GM12878 (cell line): ENCODE measurements around the gene FOS. TPM values are rescaled to one million over a fixed set of nuclear protein-coding genes. Genes with fewer than 3 reads are reported as not detected.
"Not testable (repeated sequence)": the region's sequence is repeated elsewhere in the genome, so short reads cannot be mapped to it uniquely, and the experiment has no call there.

Experiments used
- ATAC-seq: fragments of 200-7000 bp; cut with Tn5 transposase; 3 replicates; pipeline ENCODE4 v1.9.1; 2020; ENCODE audit warnings: mild to moderate bottlenecking, moderate library complexity
- BruUV-seq: library from RNA; stranded (reverse); fragments of 400-500 nt; replicated peaks from 2 replicates; lab custom pipeline; 2021; lab: Mats Ljungman, UMichigan
- CTCF ChIA-PET: fragments of 300-600 bp; sonication (Branson Sonifier 250); formaldehyde crosslinking; extraction: SDS; loops from one replicate; lab custom pipeline; 2021; ENCODE audit warnings: inconsistent platforms; lab: Yijun Ruan, JAX
- POLR2A ChIA-PET: fragments of 350-600 bp; formaldehyde crosslinking; extraction: SDS; loops from one replicate; lab custom pipeline; 2021; ENCODE audit warnings: inconsistent platforms; lab: Charles Lee
- RAD21 ChIA-PET: fragments of 300-600 bp; sonication (Branson Sonifier 250); formaldehyde crosslinking; loops from one replicate; lab custom pipeline; 2023; ENCODE audit warnings: antibody characterized with exemption; ENCODE audit not compliant: unreplicated experiment; lab: Charles Lee
- SMC1A ChIA-PET: fragments of 300-600 bp; sonication (Branson Sonifier 250); formaldehyde crosslinking; loops from one replicate; lab custom pipeline; 2023; ENCODE audit not compliant: unreplicated experiment, uncharacterized antibody; lab: Charles Lee
- DNase-seq: peaks from one replicate; pipeline ENCODE4 v3.0.0-alpha.2; 2011; ENCODE audit warnings: low read depth, low spot score
- FAIRE-seq: peaks from 3 replicates; lab custom pipeline; 2011; peaks lifted over from hg19 to GRCh38; lab: Jason Lieb, UNC
- H2AFZ ChIP-seq: 2 replicates; pipeline ENCODE4 v1.6.0; 2011; ENCODE audit warnings: low read depth, low read length, control low read depth; ENCODE audit not compliant: control insufficient read depth
- H3K27ac ChIP-seq: 2 replicates; pipeline ENCODE4 v1.5.1; 2011; ENCODE audit warnings: control low read depth; ENCODE audit not compliant: control insufficient read depth, insufficient read depth
- H3K27me3 ChIP-seq, 2 experiments: replicated peaks in 1 of 2; 2 replicates each; pipeline versions ENCODE4 v1.6.0 to v1.6.1; 2011; ENCODE audit warnings: low read length in 1 of 2; ENCODE audit not compliant: control insufficient read depth in 2 of 2, insufficient read depth in 2 of 2
- H3K36me3 ChIP-seq, 2 experiments: 2 replicates each; pipeline ENCODE4 v1.5.1; 2011; ENCODE audit warnings: low read length in 1 of 2; ENCODE audit not compliant: control insufficient read depth in 2 of 2, insufficient read depth in 2 of 2
- H3K4me1 ChIP-seq: 2 replicates; pipeline ENCODE4 v1.6.1; 2011; ENCODE audit warnings: mild to moderate bottlenecking, low read length, moderate library complexity, mixed read lengths; ENCODE audit not compliant: control insufficient read depth, insufficient read depth
- H3K4me2 ChIP-seq: 2 replicates; pipeline ENCODE4 v1.6.0; 2011; ENCODE audit warnings: control low read depth; ENCODE audit not compliant: control insufficient read depth, insufficient read depth
- H3K4me3 ChIP-seq: fragments of 200-600 bp; sonication (generic); 2 replicates; pipeline ENCODE4 v1.5.1; 2016
- H3K79me2 ChIP-seq: 2 replicates; pipeline ENCODE4 v1.6.0; 2011; ENCODE audit warnings: low read length; ENCODE audit not compliant: control insufficient read depth, insufficient read depth
- H3K9ac ChIP-seq: 2 replicates; pipeline ENCODE4 v1.8.0; 2011; ENCODE audit warnings: low read length, control low read depth, mixed read lengths; ENCODE audit not compliant: control insufficient read depth, insufficient read depth
- H3K9me3 ChIP-seq: replicated peaks from 3 replicates; pipeline ENCODE4 v1.5.1; 2011; ENCODE audit warnings: mild to moderate bottlenecking, low read length; ENCODE audit not compliant: control insufficient read depth, insufficient read depth
- H4K20me1 ChIP-seq: 2 replicates; pipeline ENCODE4 v1.6.0; 2011; ENCODE audit not compliant: control insufficient read depth, insufficient read depth
- WGBS: methylation state at CpG from one replicate; pipeline ENCODE4 v1.1.6; 2016; ENCODE audit warnings: low lambda C conversion rate; ENCODE audit not compliant: insufficient replicate concordance, insufficient coverage; ENCODE audit errors: missing lambda C conversion rate; 5-methylcytosine and 5-hydroxymethylcytosine counted together
- in situ Hi-C: fragments of 300-500 bp; cut with MboI; formaldehyde crosslinking; loops from 9 replicates; pipeline ENCODE4 v1.14.3; 2018; ENCODE audit warnings: mixed read lengths
- intact Hi-C: fragments of 100-400 bp; cut with micrococcal nuclease; formaldehyde crosslinking; loops from one replicate; pipeline ENCODE4 v1.14.2; 2022; ENCODE audit not compliant: unreplicated experiment
- polyA plus RNA-seq, 11 experiments: library from polyadenylated mRNA; depleted of rRNA in 4 of 11; unstranded in 6 of 11; stranded (reverse) in 5 of 11; fragments of >200 nt; fragmentation: Nextera tagmentation in 4 of 11; fragmentation: Illumina TruSeq in 1 of 11; extraction: Ambion mirVana in 4 of 11; extraction: Trizol in 1 of 11; gene quantifications; 1 replicate in 1 of 11; 2 replicates in 10 of 11; pipeline versions ENCODE4 v1.2.1 to v1.2.3, GENCODE V29; 2011 to 2016; ENCODE audit warnings: inconsistent platforms in 2 of 11, missing spikeins in 2 of 11, low read depth in 1 of 11
- total RNA-seq, 4 experiments: library from RNA; depleted of rRNA in 3 of 4; stranded (reverse); fragments of >200 nt in 3 of 4; fragmentation: Illumina TruSeq in 1 of 4; extraction: Trizol in 1 of 4; gene quantifications; 2 replicates each; pipeline versions ENCODE4 v1.2.1 to v1.2.3, GENCODE V29; 2013 to 2021
- TF ChIP-seq, protein P1 (sequence below): IDR thresholded peaks from 2 replicates; pipeline ENCODE4 v1.6.1; 2012; ENCODE audit warnings: improper control_type of control experiment, low read depth, low read length; ENCODE audit not compliant: insufficient replicate concordance
- TF ChIP-seq, protein P2 (sequence below): IDR thresholded peaks from 2 replicates; pipeline ENCODE4 v1.6.1; 2011; ENCODE audit warnings: low read depth, mild to moderate bottlenecking, low read length, moderate library complexity, borderline replicate concordance; ENCODE audit errors: extremely low read depth

The FOS gene
- total and polyA plus RNA-seq, 10 of the 15 experiments (the other 5 are each of a cell fraction or from before 2014, with no cell fraction given) = 0.02 to 0.95 (median 0.38) TPM

GRCh38 chr14:75282170-75282554, 3.5 kb downstream of the FOS start (continued):
- TF ChIP-seq, protein P1, sequence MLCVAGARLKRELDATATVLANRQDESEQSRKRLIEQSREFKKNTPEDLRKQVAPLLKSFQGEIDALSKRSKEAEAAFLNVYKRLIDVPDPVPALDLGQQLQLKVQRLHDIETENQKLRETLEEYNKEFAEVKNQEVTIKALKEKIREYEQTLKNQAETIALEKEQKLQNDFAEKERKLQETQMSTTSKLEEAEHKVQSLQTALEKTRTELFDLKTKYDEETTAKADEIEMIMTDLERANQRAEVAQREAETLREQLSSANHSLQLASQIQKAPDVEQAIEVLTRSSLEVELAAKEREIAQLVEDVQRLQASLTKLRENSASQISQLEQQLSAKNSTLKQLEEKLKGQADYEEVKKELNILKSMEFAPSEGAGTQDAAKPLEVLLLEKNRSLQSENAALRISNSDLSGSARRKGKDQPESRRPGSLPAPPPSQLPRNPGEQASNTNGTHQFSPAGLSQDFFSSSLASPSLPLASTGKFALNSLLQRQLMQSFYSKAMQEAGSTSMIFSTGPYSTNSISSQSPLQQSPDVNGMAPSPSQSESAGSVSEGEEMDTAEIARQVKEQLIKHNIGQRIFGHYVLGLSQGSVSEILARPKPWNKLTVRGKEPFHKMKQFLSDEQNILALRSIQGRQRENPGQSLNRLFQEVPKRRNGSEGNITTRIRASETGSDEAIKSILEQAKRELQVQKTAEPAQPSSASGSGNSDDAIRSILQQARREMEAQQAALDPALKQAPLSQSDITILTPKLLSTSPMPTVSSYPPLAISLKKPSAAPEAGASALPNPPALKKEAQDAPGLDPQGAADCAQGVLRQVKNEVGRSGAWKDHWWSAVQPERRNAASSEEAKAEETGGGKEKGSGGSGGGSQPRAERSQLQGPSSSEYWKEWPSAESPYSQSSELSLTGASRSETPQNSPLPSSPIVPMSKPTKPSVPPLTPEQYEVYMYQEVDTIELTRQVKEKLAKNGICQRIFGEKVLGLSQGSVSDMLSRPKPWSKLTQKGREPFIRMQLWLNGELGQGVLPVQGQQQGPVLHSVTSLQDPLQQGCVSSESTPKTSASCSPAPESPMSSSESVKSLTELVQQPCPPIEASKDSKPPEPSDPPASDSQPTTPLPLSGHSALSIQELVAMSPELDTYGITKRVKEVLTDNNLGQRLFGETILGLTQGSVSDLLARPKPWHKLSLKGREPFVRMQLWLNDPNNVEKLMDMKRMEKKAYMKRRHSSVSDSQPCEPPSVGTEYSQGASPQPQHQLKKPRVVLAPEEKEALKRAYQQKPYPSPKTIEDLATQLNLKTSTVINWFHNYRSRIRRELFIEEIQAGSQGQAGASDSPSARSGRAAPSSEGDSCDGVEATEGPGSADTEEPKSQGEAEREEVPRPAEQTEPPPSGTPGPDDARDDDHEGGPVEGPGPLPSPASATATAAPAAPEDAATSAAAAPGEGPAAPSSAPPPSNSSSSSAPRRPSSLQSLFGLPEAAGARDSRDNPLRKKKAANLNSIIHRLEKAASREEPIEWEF = no peak
- TF ChIP-seq, protein P2, sequence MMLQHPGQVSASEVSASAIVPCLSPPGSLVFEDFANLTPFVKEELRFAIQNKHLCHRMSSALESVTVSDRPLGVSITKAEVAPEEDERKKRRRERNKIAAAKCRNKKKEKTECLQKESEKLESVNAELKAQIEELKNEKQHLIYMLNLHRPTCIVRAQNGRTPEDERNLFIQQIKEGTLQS = no peak

DNA sequence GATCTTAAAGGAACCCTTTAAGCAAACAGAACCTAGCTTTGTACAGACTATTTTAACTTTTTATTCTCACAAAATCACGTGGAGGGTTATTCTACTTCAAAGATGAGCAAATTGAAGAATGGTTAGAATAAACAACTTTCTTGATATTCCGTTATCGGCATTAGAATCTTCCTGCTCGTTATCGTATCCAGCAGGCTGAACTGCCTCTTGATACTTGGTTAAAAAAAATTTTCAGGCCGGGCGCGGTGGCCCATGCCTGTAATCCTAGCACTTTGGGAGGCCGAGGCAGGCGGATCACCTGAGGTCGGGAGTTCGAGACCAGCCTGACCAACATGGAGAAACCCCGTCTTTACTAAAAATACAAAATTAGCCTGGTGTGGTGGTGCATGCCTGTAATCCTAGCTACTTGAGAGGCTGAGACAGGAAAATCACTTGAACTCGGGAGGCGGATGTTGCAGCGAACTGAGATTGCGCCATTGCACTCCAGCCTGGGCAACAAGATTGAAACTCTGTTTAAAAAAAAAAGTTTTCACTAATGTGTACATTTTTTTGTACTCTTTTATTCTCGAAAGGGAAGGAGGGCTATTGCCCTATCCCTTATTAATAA, 4.0 kb downstream of the FOS start:
- FAIRE-seq, H2AFZ ChIP-seq, BruUV-seq, ATAC-seq, DNase-seq, intact Hi-C loops, H3K27ac ChIP-seq, H4K20me1 ChIP-seq, in situ Hi-C loops, H3K9me3 ChIP-seq, H3K36me3 ChIP-seq, H3K9ac ChIP-seq, H3K79me2 ChIP-seq, H3K4me3 ChIP-seq, H3K4me2 ChIP-seq: not testable (repeated sequence)
- CTCF ChIA-PET = interaction anchor here (0.5 to 1.6 kb wide), 2 partner anchors 8 to 100 kb away, joined by 3 to 4 read pairs; no protein-coding TSS in a partner anchor
- Histone ChIP-seq H3K27me3 (peaks cover 14 to 20% of the 10 kb centered on the region in 2 experiments), H3K4me1 (peaks cover 12% of the 10 kb centered on the region)
- POLR2A ChIA-PET = interaction anchor here (1.1 kb wide), 1 partner anchor 13 kb away, joined by 4 read pairs; no protein-coding TSS in a partner anchor
- RAD21 ChIA-PET = interaction anchor here (1.5 to 1.6 kb wide), 2 partner anchors 16 to 22 kb away, joined by 3 to 4 read pairs; no protein-coding TSS in a partner anchor
- 83% methylated on average over 18 of the region's 18 CpGs for WGBS
- SMC1A ChIA-PET = interaction anchor here (0.8 to 2.4 kb wide), 6 partner anchors 9 to 205 kb away, joined by 3 to 7 read pairs (median 4); no protein-coding TSS in a partner anchor
